ENCODE data around the gene RAB40B. TPM values are rescaled to one million over a fixed set of nuclear protein-coding genes. Genes with fewer than 3 reads are reported as not detected.

RAB40B gene
- total and polyA plus RNA-seq, 4 donors, result 4.9 to 12.2 (median 9.1) TPM

GRCh38 chr17:82685291-82685690, 13.2 kb downstream of the RAB40B start:
- ATAC-seq (ENCODE audit: insufficient read depth, low FRiP score) (no peak), DNase-seq (no peak)
- TF ChIP-seq, protein P1, sequence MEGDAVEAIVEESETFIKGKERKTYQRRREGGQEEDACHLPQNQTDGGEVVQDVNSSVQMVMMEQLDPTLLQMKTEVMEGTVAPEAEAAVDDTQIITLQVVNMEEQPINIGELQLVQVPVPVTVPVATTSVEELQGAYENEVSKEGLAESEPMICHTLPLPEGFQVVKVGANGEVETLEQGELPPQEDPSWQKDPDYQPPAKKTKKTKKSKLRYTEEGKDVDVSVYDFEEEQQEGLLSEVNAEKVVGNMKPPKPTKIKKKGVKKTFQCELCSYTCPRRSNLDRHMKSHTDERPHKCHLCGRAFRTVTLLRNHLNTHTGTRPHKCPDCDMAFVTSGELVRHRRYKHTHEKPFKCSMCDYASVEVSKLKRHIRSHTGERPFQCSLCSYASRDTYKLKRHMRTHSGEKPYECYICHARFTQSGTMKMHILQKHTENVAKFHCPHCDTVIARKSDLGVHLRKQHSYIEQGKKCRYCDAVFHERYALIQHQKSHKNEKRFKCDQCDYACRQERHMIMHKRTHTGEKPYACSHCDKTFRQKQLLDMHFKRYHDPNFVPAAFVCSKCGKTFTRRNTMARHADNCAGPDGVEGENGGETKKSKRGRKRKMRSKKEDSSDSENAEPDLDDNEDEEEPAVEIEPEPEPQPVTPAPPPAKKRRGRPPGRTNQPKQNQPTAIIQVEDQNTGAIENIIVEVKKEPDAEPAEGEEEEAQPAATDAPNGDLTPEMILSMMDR (IDR thresholded peaks at IDR 0.05; ENCODE audit: control extremely low read depth, extremely low read depth), result no peak
- Histone ChIP-seq H3K9ac (ENCODE audit: insufficient read depth in 1 of 2, low read length in 2 of 2) (no peak overlapping the region), H3K27me3 (ENCODE audit: control insufficient read depth in 3 of 3, insufficient read depth in 3 of 3, low read length in 2 of 3) (no peaks in the 10 kb centered on the region), H3K9me3 (ENCODE audit: control insufficient read depth in 4 of 4, insufficient read depth in 3 of 4, low read length in 3 of 4) (peaks cover 0 to 5% (median under 1%) of the 10 kb centered on the region in 4 donors), H3K36me3 (ENCODE audit: control insufficient read depth in 4 of 4, insufficient read depth in 4 of 4, low read length in 4 of 4) (no peaks in the 10 kb centered on the region), H3K4me1 (ENCODE audit: control insufficient read depth in 5 of 5, insufficient read depth in 5 of 5, low read length in 5 of 5) (peaks cover 0 to 2% (median 0%) of the 10 kb centered on the region in 5 donors), H3K4me3 (no peak overlapping the region), H3K27ac (ENCODE audit: low read depth in 1 of 2, low read length in 1 of 2) (no peak overlapping the region)
- 95% methylated on average over 12 of the region's 12 CpGs for WGBS, 2 donors

DNA sequence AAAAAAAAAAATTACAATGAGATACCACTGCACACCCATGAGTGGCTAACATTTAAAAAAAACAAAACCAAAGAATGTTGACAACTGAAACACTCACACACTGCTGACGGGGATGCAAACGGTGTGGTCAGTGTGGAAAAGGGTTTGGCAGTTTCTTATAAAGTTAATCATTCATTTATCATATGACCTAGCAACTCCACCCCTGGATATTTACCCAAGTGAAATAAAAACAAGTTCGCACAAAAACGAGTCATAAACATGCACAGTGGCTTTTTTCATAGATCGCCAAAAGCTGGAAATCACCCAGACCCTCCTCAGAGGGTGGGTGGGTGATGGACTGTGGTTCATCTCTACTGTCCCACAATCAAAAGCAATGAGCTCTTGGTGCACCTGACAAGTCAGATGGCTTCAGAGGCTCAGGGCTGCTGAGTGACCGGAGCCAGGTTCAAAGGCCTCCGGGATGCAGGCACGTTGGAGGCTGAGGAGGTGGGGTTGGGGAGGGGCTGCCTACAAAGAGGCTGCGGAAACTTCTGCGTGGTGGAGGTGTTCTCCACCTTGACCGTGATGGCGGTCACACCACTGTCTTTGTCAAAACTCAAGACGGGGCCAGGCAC, 14.2 kb downstream of the RAB40B start:
- no peak overlapping the region for H3K4me3 ChIP-seq
- 81 to 89% methylated on average over 13 of the region's 13 CpGs for WGBS, 2 donors
- no peak for DNase-seq
- no peak for ATAC-seq (ENCODE audit: insufficient read depth, low FRiP score)
- no peak overlapping the region for H3K27ac ChIP-seq (ENCODE audit: low read depth in 1 of 2, low read length in 1 of 2)
- TF ChIP-seq, protein P1 (IDR thresholded peaks at IDR 0.05; ENCODE audit: control extremely low read depth, extremely low read depth), result no peak
- no peaks in the 10 kb centered on the region for H3K27me3 ChIP-seq (ENCODE audit: control insufficient read depth in 3 of 3, insufficient read depth in 3 of 3, low read length in 2 of 3)
- H3K4me1 ChIP-seq (ENCODE audit: control insufficient read depth in 5 of 5, insufficient read depth in 5 of 5, low read length in 5 of 5), result peaks cover 0 to 2% (median 0%) of the 10 kb centered on the region in 5 donors
- H3K9me3 ChIP-seq (ENCODE audit: control insufficient read depth in 4 of 4, insufficient read depth in 3 of 4, low read length in 3 of 4), result peaks cover 0 to 5% (median under 1%) of the 10 kb centered on the region in 4 donors
- H3K36me3 ChIP-seq (ENCODE audit: control insufficient read depth in 4 of 4, insufficient read depth in 4 of 4, low read length in 4 of 4), result no peaks in the 10 kb centered on the region
- H3K9ac ChIP-seq (ENCODE audit: insufficient read depth in 1 of 2, low read length in 2 of 2), result no peak overlapping the region

GRCh38 chr17:82683534-82683933, 15.0 kb downstream of the RAB40B start:
- no peak overlapping the region for H3K4me3 ChIP-seq
- WGBS, 2 donors, result 86 to 91% methylated on average over 1 of the region's 1 CpG
- peaks cover 0 to 2% (median 0%) of the 10 kb centered on the region in 5 donors for H3K4me1 ChIP-seq (ENCODE audit: control insufficient read depth in 5 of 5, insufficient read depth in 5 of 5, low read length in 5 of 5)
- DNase-seq (no peak), ATAC-seq (ENCODE audit: insufficient read depth, low FRiP score) (no peak)
- TF ChIP-seq, protein P1 (IDR thresholded peaks at IDR 0.05; ENCODE audit: control extremely low read depth, extremely low read depth), result no peak
- H3K36me3 ChIP-seq (ENCODE audit: control insufficient read depth in 4 of 4, insufficient read depth in 4 of 4, low read length in 4 of 4), result no peaks in the 10 kb centered on the region
- H3K27me3 ChIP-seq (ENCODE audit: control insufficient read depth in 3 of 3, insufficient read depth in 3 of 3, low read length in 2 of 3), result no peaks in the 10 kb centered on the region
- no peak overlapping the region for H3K27ac ChIP-seq (ENCODE audit: low read depth in 1 of 2, low read length in 1 of 2)
- no peak overlapping the region for H3K9ac ChIP-seq (ENCODE audit: insufficient read depth in 1 of 2, low read length in 2 of 2)
- peaks cover 0 to 5% (median under 1%) of the 10 kb centered on the region in 4 donors for H3K9me3 ChIP-seq (ENCODE audit: control insufficient read depth in 4 of 4, insufficient read depth in 3 of 4, low read length in 3 of 4)
